DMS53 (cell line): ENCODE data around the gene EPHA10.

ENCODE experiments used
- DNase-seq: peaks from one replicate; lab custom pipeline; 2025; lab: John Stamatoyannopoulos, UW

EPHA10 gene

GRCh38 chr1:37734629-37735591, 30.0 kb downstream of the EPHA10 start:
- no peak for DNase-seq

- peak; percentile 47 for DNase-seq
These were observed 32.7 kb downstream of the EPHA10 start for GRCh38 chr1:37732111-37732780.

- no peak for DNase-seq
These were observed 33.5 kb downstream of the EPHA10 start for GRCh38 chr1:37731312-37732019.

GRCh38 chr1:37730376-37730775, 34.5 kb downstream of the EPHA10 start:
- no peak for DNase-seq

- DNase-seq, result no peak
These were observed 36.5 kb downstream of the EPHA10 start for GRCh38 chr1:37728416-37728815.

- no peak for DNase-seq
These were observed 38.0 kb downstream of the EPHA10 start for GRCh38 chr1:37726751-37727585.

- DNase-seq, result no peak
These were observed 38.9 kb downstream of the EPHA10 start for GRCh38 chr1:37725851-37726613.

GRCh38 chr1:37724575-37724974, 40.3 kb downstream of the EPHA10 start:
- no peak for DNase-seq

GRCh38 chr1:37723390-37724078, 41.4 kb downstream of the EPHA10 start:
- no peak for DNase-seq

GRCh38 chr1:37723072-37723389, 41.9 kb downstream of the EPHA10 start:
- DNase-seq, result no peak

GRCh38 chr1:37722181-37723071, 42.5 kb downstream of the EPHA10 start:
- DNase-seq, result no peak

GRCh38 chr1:37721565-37721964, 43.4 kb downstream of the EPHA10 start:
- DNase-seq, result no peak

- no peak for DNase-seq
These were observed 44.4 kb downstream of the EPHA10 start for GRCh38 chr1:37720231-37721130.

GRCh38 chr1:37719572-37720195, 45.2 kb downstream of the EPHA10 start:
- DNase-seq, result no peak

GRCh38 chr1:37718901-37719571, 45.9 kb downstream of the EPHA10 start:
- no peak for DNase-seq

GRCh38 chr1:37718181-37718900, 46.6 kb downstream of the EPHA10 start:
- DNase-seq, result no peak

- no peak for DNase-seq
These were observed 47.3 kb downstream of the EPHA10 start for GRCh38 chr1:37717631-37718030.
